Astrocyte (in vitro differentiated cells and primary cell): ENCODE measurements around the gene CREB5. TPM values are rescaled to one million over a fixed set of nuclear protein-coding genes. Genes with fewer than 3 reads are reported as not detected.

ENCODE experiments used
- DNase-seq: peaks from one replicate; pipeline ENCODE4 v3.0.0-alpha.2; 2010; ENCODE audit warnings: low read depth
- FAIRE-seq: peaks from 2 replicates; lab custom pipeline; 2011; peaks lifted over from hg19 to GRCh38; lab: Jason Lieb, UNC
- H2AFZ ChIP-seq: 2 replicates; pipeline ENCODE4 v1.6.0; 2012; ENCODE audit warnings: low read depth, low read length, inconsistent platforms
- H3K27ac ChIP-seq: 2 replicates; pipeline ENCODE4 v1.5.1; 2011; ENCODE audit warnings: low read depth, low read length, inconsistent platforms
- H3K27me3 ChIP-seq: 2 replicates; pipeline ENCODE4 v1.6.0; 2011; ENCODE audit warnings: low read length, inconsistent platforms; ENCODE audit not compliant: insufficient read depth
- H3K36me3 ChIP-seq: 2 replicates; pipeline ENCODE4 v1.5.1; 2011; ENCODE audit warnings: low read length, inconsistent platforms; ENCODE audit not compliant: insufficient read depth
- H3K4me1 ChIP-seq: 2 replicates; pipeline ENCODE4 v1.5.1; 2011; ENCODE audit warnings: low read length, inconsistent platforms; ENCODE audit not compliant: insufficient read depth
- H3K4me2 ChIP-seq: 2 replicates; pipeline ENCODE4 v1.6.0; 2012; ENCODE audit warnings: low read length, inconsistent platforms
- H3K4me3 ChIP-seq: 2 replicates; pipeline ENCODE4 v1.5.1; 2011; ENCODE audit warnings: low read depth, mild to moderate bottlenecking, low read length, inconsistent platforms; ENCODE audit not compliant: insufficient read depth
- H3K79me2 ChIP-seq: 2 replicates; pipeline ENCODE4 v1.6.0; 2012; ENCODE audit warnings: mild to moderate bottlenecking, low read length, inconsistent platforms; ENCODE audit not compliant: insufficient read depth
- H3K9ac ChIP-seq: 2 replicates; pipeline ENCODE4 v1.6.0; 2012; ENCODE audit warnings: mild to moderate bottlenecking, low read length, inconsistent platforms
- H3K9me3 ChIP-seq: 2 replicates; pipeline ENCODE4 v1.5.1; 2012; ENCODE audit warnings: low read depth, mild to moderate bottlenecking, low read length, inconsistent platforms; ENCODE audit not compliant: insufficient read depth
- H4K20me1 ChIP-seq: 2 replicates; pipeline ENCODE4 v1.6.0; 2012; ENCODE audit warnings: low read length, inconsistent platforms; ENCODE audit not compliant: insufficient read depth
- H3K27ac Mint-ChIP-seq: one replicate; pipeline ENCODE4 v1.8.0; 2021; ENCODE audit warnings: mild to moderate bottlenecking, mixed read lengths; ENCODE audit not compliant: unreplicated experiment
- H3K27me3 Mint-ChIP-seq: one replicate; pipeline ENCODE4 v1.8.0; 2021; ENCODE audit warnings: low read depth, mixed read lengths; ENCODE audit not compliant: unreplicated experiment
- H3K36me3 Mint-ChIP-seq: one replicate; pipeline ENCODE4 v1.8.0; 2021; ENCODE audit warnings: low read depth, mixed read lengths; ENCODE audit not compliant: unreplicated experiment
- H3K4me1 Mint-ChIP-seq: one replicate; pipeline ENCODE4 v1.8.0; 2021; ENCODE audit warnings: low read depth, mixed read lengths; ENCODE audit not compliant: unreplicated experiment
- H3K4me3 Mint-ChIP-seq: one replicate; pipeline ENCODE4 v1.8.0; 2021; ENCODE audit warnings: mild to moderate bottlenecking, moderate library complexity, mixed read lengths; ENCODE audit not compliant: unreplicated experiment
- H3K9me3 Mint-ChIP-seq: one replicate; pipeline ENCODE4 v1.8.0; 2021; ENCODE audit warnings: mild to moderate bottlenecking, mixed read lengths; ENCODE audit not compliant: unreplicated experiment
- EZH2 ChIP-seq: IDR thresholded peaks from 2 replicates; pipeline ENCODE4 v1.6.1; 2012; ENCODE audit warnings: mild to moderate bottlenecking, low read length, inconsistent platforms; ENCODE audit not compliant: insufficient read depth
- total RNA-seq: library from RNA; stranded (reverse); gene quantifications from 2 replicates; pipeline ENCODE4 v1.2.1, GENCODE V29; 2021
- TF ChIP-seq, protein P1 (sequence below): IDR thresholded peaks from 2 replicates; pipeline ENCODE4 v1.5.1; 2011; ENCODE audit warnings: low read depth, mild to moderate bottlenecking, inconsistent platforms, low read length, moderate library complexity; ENCODE audit not compliant: insufficient read depth

CREB5 gene
- total RNA-seq, 1 donor from 2014 or later: 25.4 TPM

DNA sequence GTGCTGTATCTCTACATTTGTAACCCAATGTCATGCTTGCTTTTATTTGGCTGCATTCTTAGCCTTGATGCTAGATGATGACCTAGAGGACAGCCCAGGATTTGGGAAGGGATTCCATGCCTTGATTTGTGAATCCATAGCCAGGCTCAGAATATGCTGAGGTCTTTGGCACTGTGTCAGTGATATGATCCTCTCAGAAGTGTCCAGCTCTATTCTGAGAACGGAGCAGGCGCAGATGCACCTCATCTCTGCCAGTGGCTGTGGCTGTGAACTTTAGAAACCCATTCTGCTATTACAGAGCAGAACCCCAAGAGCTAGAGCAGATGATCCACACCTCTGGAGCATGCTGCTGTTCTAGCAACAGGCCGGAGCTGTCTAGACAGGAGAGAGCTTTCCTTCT is 333.0 kb downstream of the CREB5 start:
- Histone ChIP-seq H3K4me2 (no peak overlapping the region), H3K79me2 (no peaks in the 10 kb centered on the region), H3K4me1 (peaks cover 6% of the 10 kb centered on the region), H3K36me3 (no peaks in the 10 kb centered on the region), H3K27me3 (no peaks in the 10 kb centered on the region), H3K9ac (no peak overlapping the region), H3K9me3 (no peaks in the 10 kb centered on the region), H3K27ac (no peak overlapping the region), H2AFZ (no peak overlapping the region), H3K4me3 (no peak overlapping the region), H4K20me1 (peaks cover 6% of the 10 kb centered on the region)
- H3K27ac Mint-ChIP-seq: peak overlapping the region; percentile 6
- H3K4me3 Mint-ChIP-seq: no peak overlapping the region
- H3K4me1 Mint-ChIP-seq: peaks cover 46% of the 10 kb centered on the region
- FAIRE-seq (no peak), DNase-seq (no peak)
- H3K27me3 Mint-ChIP-seq: no peaks in the 10 kb centered on the region
- H3K9me3 Mint-ChIP-seq: peaks cover 2% of the 10 kb centered on the region
- peaks cover 5% of the 10 kb centered on the region for H3K36me3 Mint-ChIP-seq
- TF ChIP-seq EZH2: no peak
- TF ChIP-seq, protein P1, sequence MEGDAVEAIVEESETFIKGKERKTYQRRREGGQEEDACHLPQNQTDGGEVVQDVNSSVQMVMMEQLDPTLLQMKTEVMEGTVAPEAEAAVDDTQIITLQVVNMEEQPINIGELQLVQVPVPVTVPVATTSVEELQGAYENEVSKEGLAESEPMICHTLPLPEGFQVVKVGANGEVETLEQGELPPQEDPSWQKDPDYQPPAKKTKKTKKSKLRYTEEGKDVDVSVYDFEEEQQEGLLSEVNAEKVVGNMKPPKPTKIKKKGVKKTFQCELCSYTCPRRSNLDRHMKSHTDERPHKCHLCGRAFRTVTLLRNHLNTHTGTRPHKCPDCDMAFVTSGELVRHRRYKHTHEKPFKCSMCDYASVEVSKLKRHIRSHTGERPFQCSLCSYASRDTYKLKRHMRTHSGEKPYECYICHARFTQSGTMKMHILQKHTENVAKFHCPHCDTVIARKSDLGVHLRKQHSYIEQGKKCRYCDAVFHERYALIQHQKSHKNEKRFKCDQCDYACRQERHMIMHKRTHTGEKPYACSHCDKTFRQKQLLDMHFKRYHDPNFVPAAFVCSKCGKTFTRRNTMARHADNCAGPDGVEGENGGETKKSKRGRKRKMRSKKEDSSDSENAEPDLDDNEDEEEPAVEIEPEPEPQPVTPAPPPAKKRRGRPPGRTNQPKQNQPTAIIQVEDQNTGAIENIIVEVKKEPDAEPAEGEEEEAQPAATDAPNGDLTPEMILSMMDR: no peak

DNA sequence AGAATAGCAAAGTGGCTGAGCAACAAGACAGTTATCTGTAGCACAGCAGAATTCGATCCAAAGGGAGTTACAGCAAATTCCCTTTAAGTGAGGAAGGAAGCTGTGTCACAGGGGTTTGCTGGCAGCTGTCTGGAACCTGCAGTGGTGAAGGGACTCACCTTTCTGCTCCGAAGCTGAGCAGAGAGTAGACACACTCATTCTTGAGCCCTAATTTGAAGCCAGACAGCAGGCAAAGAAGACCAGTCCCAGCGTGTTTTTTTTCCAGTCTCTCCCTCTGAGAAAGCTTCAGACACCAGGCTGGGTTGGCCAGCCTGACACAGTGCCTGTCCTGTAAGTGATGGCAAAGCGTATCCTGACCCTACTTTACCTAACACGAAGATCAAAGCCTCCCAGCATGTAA is 335.1 kb downstream of the CREB5 start:
- Histone ChIP-seq H3K36me3 (no peaks in the 10 kb centered on the region), H3K4me2 (no peak overlapping the region), H3K4me1 (peaks cover 6% of the 10 kb centered on the region), H3K9ac (no peak overlapping the region), H3K9me3 (no peaks in the 10 kb centered on the region), H3K27me3 (no peaks in the 10 kb centered on the region), H3K79me2 (no peaks in the 10 kb centered on the region), H4K20me1 (peaks cover 6% of the 10 kb centered on the region), H2AFZ (no peak overlapping the region), H3K4me3 (no peak overlapping the region), H3K27ac (no peak overlapping the region)
- Mint-ChIP-seq H3K27me3 (no peaks in the 10 kb centered on the region), H3K36me3 (no peaks in the 10 kb centered on the region), H3K9me3 (peaks cover 2% of the 10 kb centered on the region), H3K27ac (no peak overlapping the region), H3K4me3 (no peak overlapping the region), H3K4me1 (peaks cover 55% of the 10 kb centered on the region)
- TF ChIP-seq EZH2: no peak
- TF ChIP-seq, protein P1: no peak
- no peak for DNase-seq
- no peak for FAIRE-seq

GRCh38 chr7:28747854-28748253 is 335.5 kb downstream of the CREB5 start:
- no peak for FAIRE-seq
- Histone ChIP-seq H4K20me1 (peaks cover 6% of the 10 kb centered on the region), H2AFZ (no peak overlapping the region), H3K27ac (no peak overlapping the region), H3K9me3 (no peaks in the 10 kb centered on the region), H3K9ac (no peak overlapping the region), H3K36me3 (no peaks in the 10 kb centered on the region), H3K4me1 (peaks cover 6% of the 10 kb centered on the region), H3K4me2 (no peak overlapping the region), H3K27me3 (no peaks in the 10 kb centered on the region), H3K4me3 (no peak overlapping the region), H3K79me2 (no peaks in the 10 kb centered on the region)
- H3K4me3 Mint-ChIP-seq: no peak overlapping the region
- peaks cover 55% of the 10 kb centered on the region for H3K4me1 Mint-ChIP-seq
- peak overlapping the region; percentile 88 for H3K27ac Mint-ChIP-seq
- TF ChIP-seq, protein P1: no peak
- TF ChIP-seq EZH2: no peak
- H3K27me3 Mint-ChIP-seq: no peaks in the 10 kb centered on the region
- H3K9me3 Mint-ChIP-seq: peaks cover 2% of the 10 kb centered on the region
- no peaks in the 10 kb centered on the region for H3K36me3 Mint-ChIP-seq
- no peak for DNase-seq
